Pancreas (tissue), 10 donors: ENCODE results near the gene CPNE2. TPM values are rescaled to one million over a fixed set of nuclear protein-coding genes. Genes with fewer than 3 reads are reported as not detected.

Source experiments
- ATAC-seq, 4 donors: fragments of 200-7000 bp; cut with Tn5 transposase; one replicate each; pipeline versions ENCODE4 v1.8.0 to v1.9.1; 2020; ENCODE audit warnings: mild to moderate bottlenecking in 4 of 4, moderate library complexity in 4 of 4
- DNase-seq, 6 donors: peaks; one replicate each; pipeline ENCODE4 v3.0.0-alpha.2; 2020
- FAIRE-seq: peaks from 2 replicates; lab custom pipeline; 2012; peaks lifted over from hg19 to GRCh38; lab: Jason Lieb, UNC
- H3K27ac ChIP-seq, 4 donors: fragments of 200-600 bp; sonication (generic); 1 replicate in 3 of 4; 2 replicates in 1 of 4; pipeline versions ENCODE4 v1.5.0 to v1.8.0; 2020
- H3K27me3 ChIP-seq, 4 donors: fragments of 200-600 bp; one replicate each; pipeline ENCODE4 v1.8.0; 2021
- H3K36me3 ChIP-seq, 3 donors: fragments of 200-600 bp; sonication (generic) in 1 of 3; one replicate each; pipeline versions ENCODE4 v1.5.0 to v1.8.0; 2020 to 2021
- H3K4me1 ChIP-seq, 3 donors: fragments of 200-600 bp; one replicate each; pipeline ENCODE4 v1.8.0; 2021
- H3K4me3 ChIP-seq, 4 donors: fragments of 200-600 bp; sonication (generic) in 2 of 4; one replicate each; pipeline versions ENCODE4 v1.5.0 to v1.8.0; 2020 to 2021
- H3K9me3 ChIP-seq, 4 donors: fragments of 200-600 bp; one replicate each; pipeline ENCODE4 v1.8.0; 2021
- CTCF ChIP-seq, 4 donors: fragments of 200-600 bp; sonication (generic) in 3 of 4; IDR thresholded peaks; one replicate each; pipeline versions ENCODE4 v1.5.0 to v1.8.0; 2021; ENCODE audit warnings: antibody characterized with exemption in 4 of 4
- WGBS, 2 donors: extraction: QIAGEN DNeasy Blood & Tissue Kit; methylation state at CpG; one replicate each; pipeline ENCODE4 v1.1.7; 2013; 5-methylcytosine and 5-hydroxymethylcytosine counted together
- intact Hi-C, 3 donors: fragments of 100-400 bp; cut with DNase I; formaldehyde crosslinking; loops; one replicate each; pipeline versions ENCODE4 v1.11.1 to v1.14.2; 2022
- polyA plus RNA-seq, 2 donors: library from polyadenylated mRNA; stranded (reverse); fragments of 200-250 nt; gene quantifications; one replicate each; pipeline ENCODE4 v1.2.3, GENCODE V29; 2013
- total RNA-seq, 6 donors: library from RNA; stranded (reverse); fragmentation: NEBNext Ultra II Directional in 4 of 6; extraction: Animal tissue kit (Norgen Biotek cat#: 25700) in 4 of 6; gene quantifications; one replicate each; pipeline versions ENCODE4 v1.2.1 to v1.2.4, GENCODE V29; 2021 to 2023
- donor health status: healthy with polysubstance abuse.
- donor health status: DM: no; HTN: no; CAD: no; lungs with moderate emphysema.
- donor health status: DM: no; HTN: no; CAD: no.
- donor health status: control.
- donor health status: control.
- donor health status: Bipolar disorder and iron deficiency.
- donor health status: DM: yes; HTN: yes; CAD: no.
- donor health status: DM: no; HTN: no; CAD: no.
- donor health status: DM: no; HTN: no; CAD: no.
- donor health status: DM: yes; HTN: yes; CAD: no.

Gene CPNE2
- total and polyA plus RNA-seq, 8 donors, result 3.2 to 17.1 (median 5.6) TPM

GRCh38 chr16:57082664-57083063 is 9.7 kb upstream of the CPNE2 start:
- no peak for ATAC-seq
- no peak overlapping the region for H3K27ac ChIP-seq
- 85 to 90% methylated on average over 6 of the region's 6 CpGs for whole genome bisulfite sequencing, 2 donors
- no peaks in the 10 kb centered on the region for H3K9me3 ChIP-seq
- FAIRE-seq, result no peak
- DNase-seq, result no peak
- H3K36me3 ChIP-seq, result no peaks in the 10 kb centered on the region
- no peak overlapping the region for H3K4me3 ChIP-seq
- no peaks in the 10 kb centered on the region for H3K27me3 ChIP-seq
- intact Hi-C loops, result loop anchor here in 1 of 3 donors (10.0 kb wide), 1 partner anchor 212 kb away; no protein-coding TSS in a partner anchor
- H3K4me1 ChIP-seq, result peaks cover 0 to 4% (median 0%) of the 10 kb centered on the region in 3 donors
- TF ChIP-seq CTCF (IDR thresholded peaks at IDR 0.05), result no peak

DNA sequence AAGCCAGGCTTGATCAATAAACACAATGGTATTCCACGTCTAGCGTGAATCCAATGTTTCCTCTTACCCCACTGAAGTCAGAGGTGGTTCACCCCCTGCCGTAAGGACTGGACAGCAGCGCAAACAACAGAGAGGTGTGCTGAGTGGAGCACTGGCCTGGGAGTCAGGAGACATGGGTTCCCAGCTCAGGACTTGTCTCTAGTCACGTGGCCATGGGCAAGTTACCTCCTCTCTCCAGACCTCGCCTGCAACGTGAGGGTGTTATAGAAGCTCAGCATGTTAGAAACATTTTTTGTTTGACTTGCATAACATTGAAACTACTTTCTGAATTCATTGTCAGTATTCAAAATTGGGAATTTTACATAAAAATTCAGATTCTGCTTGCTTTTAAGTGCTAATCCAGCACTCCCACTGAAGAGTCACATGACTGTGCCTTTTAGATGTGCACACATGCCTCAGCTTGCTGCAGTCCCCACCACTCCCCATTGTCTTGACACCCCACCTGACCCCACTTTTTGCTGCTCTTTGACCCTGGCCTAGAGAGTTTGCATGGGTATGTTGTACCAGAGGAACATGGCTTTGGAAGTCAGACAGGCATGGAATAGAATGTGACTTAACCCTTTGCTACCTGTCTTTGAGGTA is 8.8 kb upstream of the CPNE2 start:
- no peak for TF ChIP-seq CTCF (IDR thresholded peaks at IDR 0.05)
- DNase-seq, result no peak
- no peaks in the 10 kb centered on the region for H3K9me3 ChIP-seq
- no peaks in the 10 kb centered on the region for H3K27me3 ChIP-seq
- intact Hi-C loops, result loop anchor here in 1 of 3 donors (10.0 kb wide), 1 partner anchor 211 kb away; no protein-coding TSS in a partner anchor
- H3K4me1 ChIP-seq, result peaks cover 0 to 4% (median 0%) of the 10 kb centered on the region in 3 donors
- no peak overlapping the region for H3K27ac ChIP-seq
- FAIRE-seq, result no peak
- ATAC-seq, result no peak
- WGBS, 2 donors, result 65 to 75% methylated on average over 7 of the region's 7 CpGs
- no peaks in the 10 kb centered on the region for H3K36me3 ChIP-seq
- no peak overlapping the region for H3K4me3 ChIP-seq

DNA sequence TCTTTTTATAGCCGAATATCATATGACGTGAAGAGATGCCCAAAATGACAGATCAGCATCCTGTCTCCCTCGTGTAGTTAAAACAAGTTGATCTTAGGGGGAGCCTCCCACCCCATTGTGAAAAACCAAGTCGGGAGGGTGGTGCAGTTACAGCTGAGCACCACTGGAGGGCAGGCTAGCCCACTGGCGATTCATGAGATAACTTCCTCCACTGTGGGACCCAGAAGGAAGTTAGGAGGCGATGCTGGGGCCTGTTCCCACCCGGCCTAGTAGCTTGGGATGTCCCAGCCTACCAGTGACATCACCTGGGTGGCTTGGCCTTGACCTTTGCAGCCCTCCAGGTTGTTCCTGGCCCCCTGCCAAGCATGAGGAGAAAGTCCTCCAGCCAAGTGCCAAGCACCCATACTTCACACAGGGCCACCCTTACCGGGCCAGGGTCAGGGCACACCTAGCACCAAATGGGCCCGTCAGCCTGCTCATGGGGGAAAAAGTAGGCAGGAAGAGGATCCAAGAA is 8.1 kb upstream of the CPNE2 start:
- Histone ChIP-seq H3K27me3 (no peaks in the 10 kb centered on the region), H3K9me3 (no peaks in the 10 kb centered on the region), H3K4me1 (peaks cover 0 to 4% (median 0%) of the 10 kb centered on the region in 3 donors), H3K4me3 (no peak overlapping the region), H3K36me3 (no peaks in the 10 kb centered on the region), H3K27ac (no peak overlapping the region)
- peak; percentile 81 to 99 (median 92) for ATAC-seq
- no peak for FAIRE-seq
- peak; percentile 41 to 85 (median 67) for DNase-seq
- intact Hi-C loops, result loop anchor here in 1 of 3 donors (10.0 kb wide), 1 partner anchor 210 kb away; no protein-coding TSS in a partner anchor
- peak; percentile 95 to 96 (median 96) for TF ChIP-seq CTCF (IDR thresholded peaks at IDR 0.05)
- WGBS, 2 donors, result 5 to 9% methylated on average over 9 of the region's 9 CpGs

DNA sequence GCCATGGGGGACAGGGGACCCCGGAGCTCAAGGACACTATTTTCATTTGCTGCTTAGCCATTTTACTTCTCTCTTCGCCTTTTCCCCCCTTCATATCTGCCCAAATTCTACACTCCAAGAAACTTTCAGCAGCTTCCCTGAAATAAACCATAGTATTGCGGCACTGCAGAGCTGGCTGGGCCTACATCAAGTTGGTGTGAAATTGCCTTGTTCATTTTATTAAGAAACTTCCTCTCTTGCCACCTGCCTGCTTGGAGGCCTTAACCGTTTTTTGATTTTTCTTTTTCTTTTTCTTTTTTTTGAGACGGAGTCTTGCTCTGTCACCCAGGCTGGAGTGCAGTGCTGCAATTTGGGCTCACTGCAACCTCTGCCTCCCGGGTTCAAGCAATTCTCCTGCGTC is 7.4 kb upstream of the CPNE2 start:
- no peaks in the 10 kb centered on the region for H3K27me3 ChIP-seq
- H3K36me3 ChIP-seq, result no peaks in the 10 kb centered on the region
- H3K27ac ChIP-seq, result no peak overlapping the region
- TF ChIP-seq CTCF (IDR thresholded peaks at IDR 0.05), result no peak
- peaks cover 0 to 4% (median 0%) of the 10 kb centered on the region in 3 donors for H3K4me1 ChIP-seq
- WGBS, 2 donors, result 69 to 78% methylated on average over 7 of the region's 7 CpGs
- H3K4me3 ChIP-seq, result no peak overlapping the region
- intact Hi-C loops, result loop anchor here in 1 of 3 donors (10.0 kb wide), 1 partner anchor 210 kb away; no protein-coding TSS in a partner anchor
- DNase-seq (no peak), ATAC-seq (no peak), FAIRE-seq (no peak)
- no peaks in the 10 kb centered on the region for H3K9me3 ChIP-seq

GRCh38 chr16:57087003-57087402 is 5.4 kb upstream of the CPNE2 start:
- ATAC-seq (no peak), DNase-seq (no peak), FAIRE-seq (no peak)
- Histone ChIP-seq H3K4me3 (no peak overlapping the region), H3K27me3 (no peaks in the 10 kb centered on the region), H3K27ac (no peak overlapping the region), H3K4me1 (peaks cover 0 to 5% (median 4%) of the 10 kb centered on the region in 3 donors), H3K9me3 (no peaks in the 10 kb centered on the region), H3K36me3 (no peaks in the 10 kb centered on the region)
- intact Hi-C loops, result loop anchor here in 1 of 3 donors (10.0 kb wide), 1 partner anchor 208 kb away; no protein-coding TSS in a partner anchor
- WGBS, 2 donors, result 69 to 70% methylated on average over 2 of the region's 2 CpGs
- TF ChIP-seq CTCF (IDR thresholded peaks at IDR 0.05), result no peak
